HL-60/S4 treated with retinoic acid at 250 ng/mL for 4 days and 3 days (cell line): Measurements from ENCODE around the gene ARHGEF37.

Experiments used
- in situ Hi-C: fragments of 300-500 bp; cut with MboI; formaldehyde crosslinking; loops from 2 replicates; pipeline ENCODE4 v1.7.0; 2022; ENCODE audit warnings: low sequenced_read_pairs

Gene ARHGEF37

DNA sequence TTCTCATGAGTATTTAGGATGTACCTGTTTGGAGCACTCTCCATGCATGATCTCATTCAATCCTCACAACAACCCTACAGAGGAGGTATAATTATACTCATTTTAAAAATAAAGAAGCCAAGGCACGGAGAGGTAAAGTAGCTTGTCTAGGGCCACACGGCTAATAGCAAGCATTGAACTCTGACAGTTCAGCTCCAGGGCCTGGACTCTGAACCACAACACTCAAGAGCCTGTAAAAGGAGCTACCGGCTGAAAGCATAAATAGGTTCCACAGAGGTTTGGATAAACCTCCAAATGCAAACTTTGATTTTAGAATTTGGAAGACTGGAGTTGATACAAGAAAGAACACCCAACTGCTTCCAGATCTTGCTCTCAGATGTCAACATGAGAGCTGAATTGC lies 41.2 kb downstream of the ARHGEF37 start:
- in situ Hi-C loops = no loop called here

DNA sequence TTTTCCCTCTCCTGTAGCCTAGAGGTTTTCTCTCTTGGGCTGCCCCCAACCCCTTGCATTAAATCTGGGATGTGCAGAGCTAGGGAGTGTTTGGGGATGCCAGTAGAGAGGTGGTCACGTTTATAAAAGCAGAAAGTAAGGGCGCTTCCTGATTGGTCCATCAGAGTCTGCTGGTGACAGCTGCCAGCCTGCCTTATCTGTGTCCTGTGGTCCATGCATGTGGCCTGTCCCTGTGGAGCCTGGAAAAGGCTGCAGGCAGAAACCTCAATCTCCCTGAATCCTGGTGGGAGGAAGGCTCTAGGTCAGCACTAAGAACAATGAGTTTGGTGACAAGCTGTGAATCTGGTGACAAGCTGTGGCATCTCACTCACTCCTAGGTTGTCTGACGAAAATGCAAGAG lies 42.2 kb downstream of the ARHGEF37 start:
- in situ Hi-C loops = no loop called here

DNA sequence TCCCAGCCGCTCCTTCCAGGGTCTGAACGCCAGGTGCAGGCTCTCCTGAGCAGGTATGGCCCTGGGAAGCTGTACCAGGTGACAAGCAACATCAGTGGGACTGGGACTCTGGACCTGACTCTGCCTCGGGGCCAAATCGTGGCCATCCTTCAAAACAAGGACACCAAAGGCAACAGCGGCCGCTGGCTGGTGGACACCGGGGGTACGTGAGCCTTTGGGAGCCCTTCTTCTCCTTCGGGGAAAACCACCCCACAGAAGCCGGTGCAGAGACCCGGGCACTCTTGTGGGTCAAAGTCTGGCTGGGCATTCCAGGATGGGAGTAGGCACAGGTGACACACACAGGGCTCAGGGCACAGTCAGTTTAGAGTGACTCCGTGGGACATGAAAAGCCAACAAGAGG lies 45.8 kb downstream of the ARHGEF37 start:
- in situ Hi-C loops = no loop called here

DNA sequence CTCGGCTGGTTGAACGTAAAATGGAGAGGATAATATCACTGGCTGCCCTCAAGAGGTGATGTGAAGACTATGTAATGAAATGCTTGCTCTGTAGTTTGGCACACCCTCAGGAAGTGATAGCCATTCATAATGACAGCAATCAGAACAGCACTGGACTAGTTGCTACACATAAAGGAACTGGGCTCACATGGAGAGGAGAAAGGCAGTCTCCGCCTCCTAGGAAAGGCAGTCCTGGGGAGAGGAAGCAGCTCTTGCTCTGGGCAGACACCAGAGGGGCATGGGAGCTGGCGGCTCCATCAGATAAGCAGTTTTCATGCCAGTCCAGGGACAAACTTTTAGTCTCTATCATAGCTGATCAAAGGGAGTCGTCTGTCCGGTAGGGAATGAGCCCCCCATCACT lies 46.9 kb downstream of the ARHGEF37 start:
- in situ Hi-C loops = no loop called here

DNA sequence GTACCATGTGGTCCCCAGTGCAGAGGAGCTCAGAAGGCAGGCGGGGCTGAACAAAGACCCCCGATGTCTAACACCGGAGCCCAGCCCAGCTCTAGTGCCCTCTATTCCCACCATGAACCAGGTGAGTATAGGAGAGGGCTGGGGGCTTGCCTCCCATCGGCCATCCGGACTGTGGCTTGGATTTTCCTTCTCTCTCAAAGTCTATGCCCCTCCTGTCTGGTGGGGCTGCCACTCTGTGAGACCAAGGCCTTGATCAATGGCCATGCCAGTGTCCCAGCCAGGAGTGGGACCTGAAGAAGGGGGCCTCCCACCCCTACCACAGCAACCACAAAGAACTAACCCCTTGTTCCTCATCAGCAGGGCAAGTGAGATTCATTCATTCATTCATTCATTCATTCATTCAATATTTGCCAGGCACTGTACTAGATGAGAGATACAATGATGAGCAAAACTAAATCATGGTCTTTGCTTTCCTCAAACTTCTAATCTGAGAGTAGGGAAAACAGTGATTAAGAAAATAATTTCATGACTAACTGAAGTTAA lies 47.6 kb downstream of the ARHGEF37 start:
- in situ Hi-C loops = no loop called here

DNA sequence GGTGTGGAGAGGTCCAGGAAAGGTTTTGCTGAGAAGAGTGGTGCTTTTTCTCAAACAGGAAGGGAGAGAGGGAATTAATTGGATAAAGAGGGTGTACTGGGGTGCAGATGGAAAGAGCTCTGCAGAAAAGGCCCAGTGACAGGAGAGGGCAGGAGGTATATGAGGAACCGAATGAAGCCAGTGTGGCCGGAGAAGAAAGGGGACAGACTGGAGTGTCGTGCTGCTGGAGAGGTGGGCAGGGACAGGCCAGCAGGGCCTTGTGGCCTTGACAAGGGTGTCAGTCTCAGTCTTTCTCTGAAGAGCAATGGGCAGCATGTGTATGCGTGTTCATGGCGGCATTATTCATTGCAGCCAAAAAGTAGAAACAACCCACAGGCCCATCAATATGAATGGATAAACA lies 48.1 kb downstream of the ARHGEF37 start:
- in situ Hi-C loops = no loop called here

DNA sequence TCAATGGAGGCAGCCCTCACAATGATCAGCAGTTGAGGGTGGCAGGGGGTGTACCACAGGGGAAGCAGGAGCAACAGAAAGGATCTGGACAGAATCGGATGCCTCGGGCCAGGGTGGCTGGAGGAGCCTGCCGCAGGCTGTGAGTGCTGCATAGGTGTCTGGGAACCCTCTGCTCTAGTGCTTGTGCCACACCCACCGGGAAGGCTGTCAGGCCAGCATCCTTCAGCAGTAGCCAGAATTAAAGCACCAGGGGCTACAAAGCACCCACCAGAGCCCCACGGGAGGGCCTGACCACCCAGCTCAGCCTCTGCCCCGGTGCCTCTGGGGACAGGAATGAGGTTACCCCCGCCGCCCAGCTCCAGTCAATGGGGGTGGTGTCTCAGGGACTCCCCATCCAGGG lies 49.0 kb downstream of the ARHGEF37 start:
- in situ Hi-C loops = loop anchor here (10.0 kb wide), 1 partner anchor 364 kb away; no protein-coding TSS in a partner anchor

DNA sequence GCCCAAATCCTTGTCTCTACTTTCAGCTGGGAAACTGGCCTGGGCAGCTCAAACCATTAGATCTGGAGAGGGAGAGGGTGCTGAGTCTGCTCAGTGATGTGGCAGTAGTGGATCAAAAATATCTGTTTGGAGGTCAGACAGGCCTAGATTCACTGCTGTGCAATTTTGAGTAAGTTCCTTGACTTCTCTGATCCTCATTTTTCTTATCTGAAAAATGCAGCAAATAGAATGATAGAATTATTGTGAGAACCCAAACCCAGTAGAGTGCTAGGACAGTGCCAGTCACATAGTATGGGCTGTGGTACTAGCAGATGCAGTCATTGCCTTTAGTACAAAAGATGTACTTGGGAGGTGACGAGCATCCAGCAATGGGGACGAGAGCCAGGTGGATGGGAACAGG lies 50.2 kb downstream of the ARHGEF37 start:
- in situ Hi-C loops = loop anchor here (10.0 kb wide), 1 partner anchor 363 kb away; no protein-coding TSS in a partner anchor

DNA sequence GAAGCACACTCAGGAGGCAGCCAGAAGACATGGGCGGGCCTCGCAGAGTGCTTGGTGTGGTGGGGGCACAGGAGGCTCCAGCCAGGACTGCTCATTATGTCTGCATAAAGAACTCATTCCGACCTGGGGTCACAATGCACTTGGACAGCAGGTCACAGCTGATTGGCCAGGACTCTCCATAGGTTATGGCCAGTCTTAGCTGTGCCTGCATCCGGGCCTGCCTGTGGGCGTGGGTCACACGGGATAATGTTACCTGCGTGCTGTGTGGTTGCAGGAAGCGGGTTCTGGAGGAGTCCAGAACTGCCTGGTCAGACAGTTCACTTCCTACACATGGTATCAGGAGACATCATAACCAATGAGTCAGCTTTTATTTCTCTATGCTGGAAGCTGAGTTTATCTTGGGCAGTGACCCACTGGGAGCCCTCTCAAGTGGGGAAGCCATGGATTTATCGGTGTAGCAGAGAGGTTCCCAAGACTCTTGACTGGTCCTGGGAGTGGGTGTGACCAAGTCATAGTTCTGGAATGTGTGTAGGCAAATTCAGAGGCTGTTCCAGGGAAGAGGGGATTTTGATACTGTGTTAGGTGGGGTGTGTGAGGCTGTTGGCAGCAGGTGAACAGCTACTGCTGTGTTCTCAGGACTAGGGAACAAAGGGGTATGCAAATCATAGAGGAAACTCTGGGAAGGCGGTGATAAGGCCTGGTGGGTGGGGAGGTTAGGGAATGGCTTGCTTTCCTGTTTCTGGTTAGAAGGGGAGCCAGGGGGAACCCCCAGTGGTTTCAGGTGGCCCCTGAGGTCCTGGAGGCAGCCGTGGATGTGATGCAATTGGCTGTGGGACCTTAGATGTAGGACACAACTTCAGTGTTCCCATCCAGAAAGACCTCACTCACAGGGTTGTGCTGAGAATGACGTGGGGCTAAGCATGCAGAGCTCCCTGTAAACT lies 51.3 kb downstream of the ARHGEF37 start:
- in situ Hi-C loops = loop anchor here (10.0 kb wide), 1 partner anchor 362 kb away; no protein-coding TSS in a partner anchor

DNA sequence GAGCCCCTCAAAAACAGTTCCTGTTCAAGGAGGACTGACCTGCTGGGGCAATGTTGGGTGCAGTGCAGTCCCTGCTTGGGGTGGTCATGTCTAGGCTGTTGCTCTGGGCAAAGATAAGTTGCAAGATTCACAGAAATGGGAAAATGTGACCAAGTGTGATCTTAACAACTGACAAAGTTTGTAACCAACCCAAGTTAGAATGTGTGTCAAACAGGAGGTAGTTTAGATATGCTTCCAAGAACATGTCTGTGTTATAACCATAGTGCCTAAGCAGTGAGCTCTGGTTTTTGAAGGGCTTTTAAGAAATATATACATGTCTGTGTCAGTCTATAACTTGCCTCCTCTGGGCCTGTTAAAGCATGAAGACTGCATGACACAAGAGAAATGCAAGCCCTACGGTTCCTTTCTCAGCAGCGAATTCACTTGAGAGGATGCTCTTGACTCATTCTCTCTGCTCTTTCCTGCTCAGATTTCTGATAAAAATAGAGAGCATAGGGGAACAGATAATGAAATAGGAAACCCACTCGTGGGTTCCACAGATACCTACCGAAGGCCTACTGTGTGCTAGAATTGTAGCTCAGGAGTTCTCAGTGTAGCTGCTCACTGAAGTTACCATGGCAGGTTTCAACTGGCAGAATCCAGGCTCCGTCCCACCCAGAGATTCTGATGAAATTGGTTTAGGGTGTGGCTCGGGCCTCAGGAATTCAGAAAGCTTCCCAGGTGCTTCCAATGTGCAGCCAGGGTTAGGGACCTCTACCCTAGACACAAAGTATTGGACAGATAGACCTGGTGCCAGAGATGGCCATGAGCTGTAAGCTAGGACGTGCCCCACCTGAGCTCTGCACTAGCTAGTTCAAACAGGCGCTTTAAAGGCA lies 52.4 kb downstream of the ARHGEF37 start:
- in situ Hi-C loops = loop anchor here (10.0 kb wide), 1 partner anchor 361 kb away; no protein-coding TSS in a partner anchor

DNA sequence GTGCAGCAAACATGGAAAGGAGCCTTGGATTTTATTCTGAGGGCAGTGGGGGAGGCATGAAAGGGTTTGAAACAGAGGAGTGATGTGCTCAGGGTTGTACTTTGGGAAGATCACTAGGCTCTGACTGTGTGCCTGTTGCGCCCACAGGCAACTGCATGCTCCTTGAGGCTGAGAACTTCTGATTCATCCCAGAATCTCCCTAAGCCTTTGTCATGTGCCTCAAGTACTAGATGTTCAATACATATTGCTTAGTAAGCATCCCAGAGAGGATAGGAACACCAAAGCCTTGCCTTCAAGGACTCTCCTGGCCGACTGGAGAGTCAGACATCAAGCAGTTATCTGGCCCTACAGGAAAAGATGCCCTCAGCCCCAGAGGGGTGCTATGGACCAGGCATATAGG lies 54.1 kb downstream of the ARHGEF37 start:
- in situ Hi-C loops = loop anchor here (5.0 to 10.0 kb wide), 2 partner anchors 192 to 359 kb away; no protein-coding TSS in a partner anchor

DNA sequence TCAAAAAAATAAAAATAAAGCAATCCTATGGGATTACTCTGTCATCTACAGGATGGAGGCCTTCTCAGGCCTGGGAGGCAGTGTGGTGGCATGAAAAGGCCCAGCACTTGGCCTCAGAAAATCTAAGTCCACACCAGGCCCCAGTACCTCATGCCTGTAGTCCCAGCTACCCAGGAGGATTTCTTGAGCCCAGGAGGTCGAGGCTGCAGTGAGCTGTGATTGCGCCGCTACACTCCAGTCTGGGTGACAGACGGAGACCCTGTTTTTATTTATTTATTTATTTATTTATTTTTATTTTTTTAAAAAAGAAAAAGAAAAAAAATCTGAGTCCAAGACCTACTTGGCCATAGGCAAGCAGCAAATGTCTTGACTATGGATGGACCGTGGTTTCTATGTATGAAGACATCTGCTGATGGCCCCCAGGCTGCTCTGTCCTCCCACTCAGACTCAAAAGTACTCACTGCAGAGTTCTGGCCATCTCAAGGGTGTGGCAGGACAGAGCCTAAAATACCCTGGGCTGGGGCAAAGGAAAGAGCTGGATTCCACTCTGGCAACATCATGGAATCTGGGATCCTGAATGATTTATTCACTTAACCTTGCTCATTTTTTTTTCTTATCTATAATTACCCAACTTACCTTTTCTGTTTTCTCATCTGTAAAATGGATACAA lies 55.0 kb downstream of the ARHGEF37 start:
- in situ Hi-C loops = loop anchor here (5.0 to 10.0 kb wide), 2 partner anchors 191 to 358 kb away; no protein-coding TSS in a partner anchor

DNA sequence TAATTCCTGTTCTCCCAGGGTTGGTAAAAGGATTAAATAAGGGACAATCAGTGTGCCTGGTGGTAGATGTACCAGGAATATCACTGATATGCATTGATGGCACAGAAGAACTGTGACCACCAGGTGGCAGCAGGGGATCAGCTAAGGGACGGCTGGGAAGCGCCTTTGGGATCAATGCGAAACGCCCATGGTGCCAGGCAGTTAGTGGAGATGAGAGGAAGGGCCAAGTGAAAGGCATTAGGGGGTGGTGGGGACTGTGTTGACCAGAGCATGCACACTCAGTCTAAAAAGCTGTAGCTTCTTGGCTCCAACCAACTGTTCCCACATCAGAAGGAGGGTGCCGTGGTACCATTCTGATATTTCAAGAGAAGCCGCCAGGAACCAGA lies 55.6 kb downstream of the ARHGEF37 start:
- in situ Hi-C loops = loop anchor here (5.0 to 10.0 kb wide), 2 partner anchors 190 to 358 kb away; no protein-coding TSS in a partner anchor

DNA sequence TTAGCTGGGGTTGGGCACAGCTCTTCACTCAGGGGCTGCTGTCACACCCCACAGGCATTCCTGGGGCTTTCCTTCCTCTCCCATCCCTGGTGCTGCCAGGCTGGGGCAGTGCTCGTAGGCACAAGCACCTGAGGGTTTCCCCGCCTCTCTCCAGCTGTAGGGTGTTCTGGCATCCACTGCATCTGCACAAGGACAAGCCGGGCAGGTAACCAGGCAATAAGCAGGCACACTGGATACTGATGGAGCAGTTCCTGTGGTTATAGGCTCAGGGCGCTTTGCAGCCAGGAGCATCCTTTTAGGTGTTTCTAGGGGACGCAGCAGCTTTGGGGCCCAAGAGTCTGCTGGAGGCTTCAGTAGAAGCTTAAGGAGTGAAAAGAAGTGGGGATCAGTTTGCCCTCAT lies 56.8 kb downstream of the ARHGEF37 start:
- in situ Hi-C loops = loop anchor here (5.0 to 10.0 kb wide), 2 partner anchors 189 to 357 kb away; no protein-coding TSS in a partner anchor

DNA sequence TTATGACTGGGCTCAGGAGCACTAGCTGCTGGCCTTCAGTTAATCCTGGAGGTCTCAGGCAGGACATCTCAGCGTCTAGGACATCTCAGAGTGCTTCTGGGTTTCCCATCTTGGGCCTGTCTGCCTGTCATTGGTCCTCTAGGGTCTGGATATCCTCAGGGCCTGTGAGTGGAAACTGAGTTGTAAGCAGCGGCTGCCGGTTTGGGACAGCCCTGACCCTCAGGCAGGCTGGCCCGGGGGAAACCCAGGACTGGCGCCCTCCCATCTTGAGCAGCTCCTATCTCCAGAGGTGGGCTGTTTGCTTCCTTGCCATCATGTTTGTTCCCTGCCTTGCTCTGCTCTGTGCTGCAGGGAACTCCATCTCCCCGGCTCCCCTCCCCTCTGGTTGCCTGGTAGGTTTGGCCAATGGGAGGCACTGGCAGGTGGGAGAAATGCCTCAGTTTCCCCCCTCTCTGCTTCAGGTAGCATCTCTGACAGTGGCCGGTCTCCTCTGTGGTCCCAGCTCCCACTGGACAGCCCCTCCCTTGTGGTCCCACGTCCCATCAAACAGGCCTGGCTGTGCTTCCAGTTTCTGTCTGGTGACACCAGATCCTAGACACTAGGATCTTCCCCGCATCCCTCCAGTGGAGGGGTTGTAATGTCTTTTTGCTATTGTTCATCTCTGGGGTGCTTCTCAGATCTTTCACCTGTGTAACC lies 57.4 kb downstream of the ARHGEF37 start:
- in situ Hi-C loops = loop anchor here (5.0 to 10.0 kb wide), 2 partner anchors 189 to 356 kb away; no protein-coding TSS in a partner anchor

DNA sequence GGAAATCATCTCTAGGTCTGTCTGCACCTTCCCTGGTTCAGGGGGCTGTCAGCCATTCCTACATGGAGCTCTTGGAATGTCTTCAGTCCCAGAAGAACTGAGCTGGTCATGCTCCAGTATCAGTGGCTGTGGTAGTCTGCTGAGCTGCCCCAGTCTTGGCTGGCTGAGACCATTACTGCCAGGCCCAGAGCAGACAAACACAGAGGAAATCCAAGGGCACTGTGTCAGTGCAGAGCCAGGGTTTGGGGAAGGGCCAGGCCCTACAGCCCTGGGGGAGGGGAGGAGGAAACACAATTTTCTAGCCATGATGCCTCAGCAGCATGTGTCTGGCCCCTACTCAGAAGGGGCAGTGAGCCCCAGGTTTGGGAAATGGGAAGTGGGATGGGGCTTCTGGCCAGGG lies 58.4 kb downstream of the ARHGEF37 start:
- in situ Hi-C loops = loop anchor here (5.0 to 10.0 kb wide), 2 partner anchors 188 to 355 kb away; no protein-coding TSS in a partner anchor

DNA sequence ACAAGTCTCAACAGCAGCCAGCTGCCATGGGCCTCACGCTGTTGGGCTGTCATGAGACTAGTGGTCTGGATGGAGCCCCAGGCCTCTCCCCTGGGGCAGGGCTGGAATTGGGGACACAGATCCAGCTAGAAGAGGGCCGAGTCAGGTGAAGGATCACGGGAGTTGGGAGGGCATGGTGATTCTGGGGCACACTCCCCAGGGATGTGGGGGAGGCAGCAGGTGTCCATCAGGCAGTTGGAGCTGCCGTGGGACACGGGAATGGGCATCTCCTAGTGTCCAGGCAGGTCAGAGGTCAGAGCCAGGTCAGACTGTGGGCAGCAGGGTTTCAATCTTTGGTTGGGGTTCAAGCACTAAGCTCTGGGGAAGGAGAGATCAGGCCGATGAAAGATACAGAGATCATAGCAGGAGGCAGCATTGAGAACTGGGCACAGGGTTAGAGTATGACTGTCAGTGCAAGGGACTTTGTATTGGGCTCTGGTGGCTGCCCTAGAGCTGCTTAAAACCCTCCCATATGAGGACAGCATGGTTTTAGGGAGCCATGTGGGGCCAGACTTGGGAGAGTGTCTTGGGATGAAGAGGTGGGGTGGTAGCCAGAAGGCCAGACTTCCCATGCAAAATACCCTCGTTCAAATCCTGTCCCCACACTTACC lies 59.2 kb downstream of the ARHGEF37 start:
- in situ Hi-C loops = no loop called here

DNA sequence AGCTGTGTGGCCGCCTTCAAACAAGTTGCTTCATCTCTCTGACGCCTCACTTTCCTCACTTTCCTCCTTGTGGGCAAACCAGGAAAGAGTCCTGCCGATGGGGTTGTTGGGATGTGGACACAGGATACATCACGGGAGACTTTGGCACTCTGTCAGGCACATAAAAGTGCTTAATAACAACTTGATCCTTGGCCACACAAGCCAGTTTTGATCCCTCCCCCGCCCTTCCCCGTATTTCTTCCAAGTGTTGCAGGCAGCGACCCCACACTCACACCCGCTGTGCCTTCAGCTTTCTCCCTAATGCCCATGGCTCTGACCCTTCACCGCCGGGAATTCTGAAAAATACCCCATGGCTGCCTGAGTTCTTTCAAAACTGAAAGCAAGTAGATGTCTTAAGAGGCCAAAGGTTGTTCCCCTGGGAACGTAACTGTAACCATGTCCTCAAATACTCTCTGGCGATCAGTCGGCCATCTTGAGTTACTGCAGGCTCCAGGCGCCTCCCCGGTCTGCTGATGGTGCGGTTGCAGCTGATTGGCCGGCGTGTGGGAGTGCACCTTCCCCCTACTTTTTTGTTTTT lies 59.8 kb downstream of the ARHGEF37 start:
- in situ Hi-C loops = no loop called here

DNA sequence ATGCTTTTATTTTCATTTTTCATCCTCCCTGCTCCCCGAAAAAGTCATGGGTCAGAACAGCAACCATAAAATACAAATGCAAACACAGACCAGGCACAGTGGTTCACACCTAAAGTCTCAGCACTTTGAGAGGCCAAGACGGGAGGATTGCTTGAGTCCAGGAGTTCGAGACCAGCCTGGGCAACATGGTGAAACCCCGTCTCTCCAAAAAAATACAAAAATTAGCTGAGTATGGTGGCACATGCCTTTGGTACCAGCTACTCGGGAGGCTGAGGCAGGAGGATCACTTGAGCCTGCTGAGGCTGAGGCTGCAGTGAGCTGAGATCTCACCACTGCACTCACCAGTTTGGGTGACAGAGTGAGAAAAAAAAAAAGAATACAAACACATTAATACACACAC lies 60.3 kb downstream of the ARHGEF37 start:
- in situ Hi-C loops = no loop called here
